GM18498 (cell line): ENCODE measurements around the gene UBE2Q2.
A peak's percentile ranks its signal among the peaks of the same experiment; 100 is the strongest.
"Not testable (repeated sequence)": the region's sequence is repeated elsewhere in the genome, so short reads cannot be mapped to it uniquely, and the experiment has no call there.

Experiments used
- ATAC-seq: cut with Tn5 transposase; IDR thresholded peaks from one replicate; pipeline ENCODE4 v1.9.1; 2021; ENCODE audit warnings: mild to moderate bottlenecking, moderate library complexity; ENCODE audit not compliant: unreplicated experiment

UBE2Q2 gene

DNA sequence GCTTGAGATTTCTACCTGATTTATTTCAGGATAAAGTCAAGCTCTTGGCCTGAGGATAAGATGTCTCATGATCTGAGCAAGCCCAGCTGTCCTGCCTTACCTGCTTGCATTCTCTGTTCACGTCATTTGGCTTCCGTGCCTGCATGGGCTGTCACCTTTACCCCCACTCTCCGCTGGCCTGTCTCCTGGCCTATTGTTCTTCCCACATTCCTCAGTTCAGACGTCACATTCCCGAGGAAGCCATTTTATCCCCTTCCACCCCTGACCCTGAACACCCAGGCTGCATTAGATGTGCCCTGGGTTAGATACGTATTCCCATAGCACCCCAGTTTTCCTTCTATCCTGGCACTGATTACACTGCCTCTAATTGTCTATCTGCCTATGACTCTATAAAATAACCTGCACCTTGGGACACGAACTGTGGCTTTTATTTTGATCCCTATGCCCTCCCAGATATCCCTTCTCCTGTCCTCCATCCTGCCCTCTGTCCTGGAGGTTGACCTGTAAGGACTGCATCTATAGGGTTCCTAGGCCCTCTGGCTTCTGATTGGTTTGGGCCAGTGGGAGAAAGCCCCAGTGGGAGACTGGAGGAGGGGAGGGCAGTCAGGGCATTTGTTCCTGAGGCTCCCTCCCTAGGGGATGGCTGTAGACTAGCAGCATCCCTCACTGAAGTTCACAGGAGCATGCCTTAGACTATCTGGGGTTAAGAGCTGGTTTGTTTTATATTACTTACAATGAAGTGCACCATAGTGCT, 19.2 kb upstream of the UBE2Q2 start:
- ATAC-seq = no peak

GRCh38 chr15:75827691-75828090, 15.6 kb upstream of the UBE2Q2 start:
- ATAC-seq = no peak

GRCh38 chr15:75828429-75828828, 14.8 kb upstream of the UBE2Q2 start:
- ATAC-seq = no peak

- no peak for ATAC-seq
Observed at GRCh38 chr15:75830910-75831805, 12.1 kb upstream of the UBE2Q2 start.

- ATAC-seq = no peak
Observed at GRCh38 chr15:75831806-75832102, 11.5 kb upstream of the UBE2Q2 start.

- ATAC-seq = no peak
Observed at GRCh38 chr15:75832114-75832513, 11.1 kb upstream of the UBE2Q2 start.

- ATAC-seq = no peak
Observed at GRCh38 chr15:75834021-75834420, 9.2 kb upstream of the UBE2Q2 start.

DNA sequence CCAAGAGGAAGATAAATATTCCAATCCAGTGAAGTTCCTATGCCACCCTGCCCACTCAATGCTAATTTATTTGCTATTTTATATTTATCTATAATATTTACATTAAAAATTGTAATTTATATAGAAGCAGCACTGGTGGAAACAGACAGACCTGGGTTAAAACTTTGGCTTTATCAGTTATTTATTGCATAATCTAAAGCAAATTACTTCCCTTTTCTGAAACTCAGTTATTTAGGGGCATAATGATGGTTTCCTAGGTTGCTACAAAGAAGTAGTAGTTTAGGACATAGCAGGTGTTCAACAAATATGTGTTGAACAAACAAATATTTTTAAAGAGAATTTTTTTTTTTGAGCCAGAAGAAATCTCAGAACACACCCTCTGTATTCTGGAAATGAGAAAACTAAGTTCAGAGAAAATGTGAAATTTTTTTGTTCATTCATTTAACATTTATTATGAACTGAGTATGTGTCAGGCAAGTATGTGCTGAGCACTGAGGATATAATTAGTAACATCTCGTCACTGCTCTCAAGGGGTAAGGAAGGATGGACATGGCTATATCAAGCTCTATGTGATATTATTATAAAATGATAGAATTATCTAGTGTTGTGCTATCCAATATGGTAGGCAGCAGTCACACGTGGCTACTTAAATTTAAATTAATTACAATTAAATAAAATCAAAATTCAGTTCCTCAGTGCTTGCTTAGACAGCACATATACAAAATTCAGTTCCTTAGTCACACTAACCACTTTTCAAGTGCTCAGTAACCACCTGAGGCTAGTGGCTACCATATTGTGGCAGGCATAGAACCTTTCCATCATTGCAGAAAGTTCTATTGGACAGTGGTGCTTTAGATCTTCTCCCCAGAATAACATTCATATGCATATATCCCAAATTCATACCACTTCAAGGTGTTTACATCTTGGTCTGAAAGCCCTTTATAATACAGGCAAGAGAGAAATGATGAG, 7.0 kb upstream of the UBE2Q2 start:
- no peak for ATAC-seq

DNA sequence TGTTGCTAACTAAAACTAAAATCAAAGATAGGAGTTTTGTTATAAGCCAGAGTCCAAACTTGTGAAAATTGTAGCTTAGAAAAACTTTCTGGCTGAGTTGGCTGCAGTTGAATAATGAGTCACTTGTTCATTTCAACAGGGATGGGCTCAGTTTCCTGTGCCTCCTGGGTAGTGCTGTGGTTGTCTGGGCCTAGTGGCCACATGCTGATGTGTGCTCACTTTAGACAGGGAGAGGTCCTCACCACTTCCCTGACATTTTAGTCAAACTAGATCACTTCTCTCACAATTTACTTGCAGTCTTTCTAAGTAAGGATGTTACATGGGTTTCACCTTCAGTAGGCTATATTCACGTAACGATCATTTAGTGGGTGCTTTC, 6.3 kb upstream of the UBE2Q2 start:
- peak; percentile 72 for ATAC-seq

DNA sequence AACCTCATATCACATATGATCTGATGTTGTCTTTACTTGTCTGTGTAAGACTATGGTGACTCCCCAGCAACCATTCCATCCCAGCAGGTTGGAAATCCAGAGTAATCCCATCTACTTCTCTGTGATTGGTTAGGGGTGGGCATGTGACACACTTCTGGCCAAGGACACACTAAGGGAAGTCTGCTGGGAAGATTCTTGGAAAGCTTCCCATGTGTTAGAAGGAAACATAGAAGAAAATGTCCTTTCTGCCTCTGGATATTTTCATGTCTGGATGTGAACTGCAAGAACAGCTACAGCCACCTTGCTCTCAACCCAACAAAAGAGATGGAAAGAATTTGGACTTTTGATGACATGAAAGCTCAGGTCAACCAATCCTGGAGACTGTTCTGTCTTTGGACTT, 2.6 kb upstream of the UBE2Q2 start:
- ATAC-seq = no peak

GRCh38 chr15:75841626-75842025, 1.6 kb upstream of the UBE2Q2 start:
- ATAC-seq = no peak

GRCh38 chr15:75843678-75844581, 683 bp downstream of the UBE2Q2 start:
- peak; percentile 53 for ATAC-seq

DNA sequence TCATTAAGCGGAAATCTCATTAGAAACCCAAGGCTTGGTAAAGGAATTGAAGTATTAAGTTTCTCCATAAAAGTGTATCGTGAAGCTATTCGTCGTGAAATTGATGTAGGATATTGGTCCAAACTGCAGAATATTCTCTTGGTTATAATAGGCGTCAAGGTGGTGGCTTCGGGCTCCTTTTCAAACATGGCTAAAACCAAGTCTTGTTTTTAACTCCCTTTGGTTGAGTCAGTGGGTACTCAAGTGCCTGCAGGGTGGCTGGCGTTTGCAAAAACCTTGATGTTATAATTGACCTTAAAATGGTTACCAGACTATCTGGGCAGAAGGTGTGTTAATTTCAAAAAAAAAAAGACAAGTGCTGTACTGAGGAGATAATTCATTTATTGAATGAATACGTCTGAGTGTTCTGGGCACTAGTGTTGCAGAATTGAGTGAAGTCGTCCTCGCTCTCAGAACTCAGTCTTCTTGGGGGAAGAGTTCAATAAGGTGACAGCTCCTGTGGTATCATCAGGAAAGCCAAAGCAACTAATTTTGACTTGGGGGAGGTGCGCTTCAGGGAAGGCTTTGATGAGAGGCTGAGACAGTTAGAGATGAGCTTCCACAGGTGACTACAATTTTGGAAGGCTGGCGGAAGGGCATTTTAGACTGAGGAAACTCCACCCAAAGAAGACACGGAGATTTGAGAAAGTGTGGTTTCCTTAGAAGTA, 1.5 kb downstream of the UBE2Q2 start:
- no peak for ATAC-seq

GRCh38 chr15:75849167-75849566, 5.9 kb downstream of the UBE2Q2 start:
- no peak for ATAC-seq

GRCh38 chr15:75850708-75851107, 7.5 kb downstream of the UBE2Q2 start:
- no peak for ATAC-seq

DNA sequence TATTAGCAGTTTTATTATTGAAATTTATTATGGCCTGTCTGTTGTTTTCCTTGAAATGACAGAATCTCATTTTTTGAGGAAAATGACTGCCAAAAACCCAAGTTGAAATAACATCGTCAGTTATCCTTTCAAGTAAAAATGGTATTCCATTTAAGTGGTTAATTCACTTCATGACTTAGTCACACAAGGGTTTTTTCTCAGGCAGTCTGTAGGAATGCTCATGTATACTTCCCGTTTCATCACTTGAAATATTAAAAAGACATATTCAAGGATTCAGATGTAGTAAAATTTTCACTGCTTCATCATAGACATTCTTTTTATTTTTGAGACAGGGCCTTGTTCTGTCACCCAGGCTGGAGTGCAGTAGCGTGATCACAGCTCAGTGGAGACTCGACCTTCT, 8.3 kb downstream of the UBE2Q2 start:
- not testable (repeated sequence) for ATAC-seq

DNA sequence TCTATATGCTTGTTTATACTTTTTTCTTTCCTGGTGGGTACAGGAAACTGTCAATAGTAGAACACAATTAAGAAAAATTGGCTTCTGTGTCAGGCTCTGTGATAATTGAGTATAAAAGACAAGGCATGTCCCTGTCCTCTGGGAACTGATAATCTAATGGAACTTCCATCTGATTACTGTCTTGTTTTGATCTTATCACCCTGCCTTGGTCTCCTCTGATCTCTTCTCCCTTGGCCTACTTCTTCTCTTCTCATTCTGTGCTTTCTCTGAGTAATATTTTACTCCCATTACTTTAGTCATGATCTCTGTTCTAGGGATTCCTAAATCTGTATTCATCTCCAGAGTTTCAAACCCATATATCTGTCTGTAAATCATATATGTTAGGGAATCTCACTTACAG, 14.6 kb downstream of the UBE2Q2 start:
- no peak for ATAC-seq

DNA sequence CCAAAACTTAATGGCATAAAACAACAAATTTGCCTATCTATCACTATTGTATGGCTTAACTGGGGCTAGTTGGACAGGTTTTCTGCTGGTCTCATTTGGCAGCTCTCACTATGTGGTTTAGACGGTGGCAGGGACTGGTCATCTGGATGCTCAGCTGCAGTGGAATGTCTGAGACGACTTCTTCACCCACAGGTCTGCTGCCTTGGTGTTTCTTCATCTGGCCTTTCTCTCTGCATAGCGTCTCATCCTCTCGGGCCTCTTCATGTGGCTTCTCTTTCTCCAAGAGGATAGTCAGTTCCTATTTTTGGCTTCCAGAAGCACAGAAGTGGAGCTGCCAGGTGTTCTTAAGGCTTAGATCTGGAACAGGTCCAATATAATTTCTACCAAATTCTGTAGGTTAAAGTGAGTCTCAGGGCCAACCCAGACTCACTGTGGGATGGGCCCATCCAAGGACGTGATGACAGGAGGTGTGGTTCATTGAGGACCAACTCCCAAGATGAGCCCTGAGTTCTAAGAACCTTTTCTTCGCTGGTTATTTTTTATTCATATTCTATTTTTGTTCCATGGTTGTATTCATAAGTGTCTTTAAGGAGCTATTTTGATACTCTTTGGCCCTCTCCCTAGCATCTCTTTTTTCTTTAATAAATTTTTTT, 18.6 kb downstream of the UBE2Q2 start:
- no peak for ATAC-seq

DNA sequence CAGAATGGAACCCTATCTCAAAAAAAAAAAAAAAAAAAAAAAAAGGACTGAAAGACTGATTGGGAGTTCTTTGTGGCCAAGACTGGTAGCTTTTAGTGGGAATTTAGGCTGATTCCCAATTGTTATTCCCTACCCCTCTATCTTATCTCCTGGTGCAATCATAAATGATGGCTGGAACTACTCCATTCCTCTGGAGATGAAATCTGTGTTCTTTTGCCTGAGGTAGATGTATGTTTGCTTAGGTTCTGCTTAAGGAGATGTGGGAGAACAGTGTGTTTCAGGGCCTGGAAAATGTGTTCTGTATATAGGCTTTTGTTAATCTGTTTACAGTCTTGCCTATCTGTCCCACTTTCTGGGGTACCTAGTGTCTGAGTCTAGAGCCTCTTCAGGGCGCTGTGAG, 19.5 kb downstream of the UBE2Q2 start:
- no peak for ATAC-seq
